ENCODE data around the gene DIPK1B.

DIPK1B gene

GRCh38 chr9:136686794-136687711, 25.3 kb upstream of the DIPK1B start, which contains the start of gene AGPAT2:
Gene AGPAT2, minus strand, starts transcription at chr9:136687457. Its CDS starts 100 bp downstream, at chr9:136687357.
- DNase-seq, result peak; percentile 39 to 51 (median 40)

- no peak for DNase-seq
Measured at GRCh38 chr9:136687721-136688223, 24.6 kb upstream of the DIPK1B start.

GRCh38 chr9:136688274-136689107, 23.9 kb upstream of the DIPK1B start:
- no peak for DNase-seq

- no peak for DNase-seq
Measured at GRCh38 chr9:136689108-136689460, 23.3 kb upstream of the DIPK1B start.

- DNase-seq, result no peak
Measured at GRCh38 chr9:136690104-136690805, 22.1 kb upstream of the DIPK1B start.

- DNase-seq, result no peak
Measured at GRCh38 chr9:136690806-136691261, 21.5 kb upstream of the DIPK1B start.

- no peak for DNase-seq
Measured at GRCh38 chr9:136691316-136692184, 20.8 kb upstream of the DIPK1B start.

- no peak for DNase-seq
Measured at GRCh38 chr9:136692185-136693134, 19.9 kb upstream of the DIPK1B start.

GRCh38 chr9:136693135-136693489, 19.3 kb upstream of the DIPK1B start:
- DNase-seq, result no peak

- no peak for DNase-seq
Measured at GRCh38 chr9:136693490-136694162, 18.7 kb upstream of the DIPK1B start.

GRCh38 chr9:136694163-136694871, 18.1 kb upstream of the DIPK1B start:
- DNase-seq, result no peak

GRCh38 chr9:136694872-136695247, 17.5 kb upstream of the DIPK1B start:
- DNase-seq, result no peak

GRCh38 chr9:136695435-136695895, 16.9 kb upstream of the DIPK1B start:
- no peak for DNase-seq

GRCh38 chr9:136695955-136696354, 16.4 kb upstream of the DIPK1B start:
- DNase-seq, result no peak

GRCh38 chr9:136696502-136696901, 15.9 kb upstream of the DIPK1B start:
- no peak for DNase-seq

- DNase-seq, result no peak
Measured at GRCh38 chr9:136697146-136697820, 15.1 kb upstream of the DIPK1B start.

- no peak for DNase-seq
Measured at GRCh38 chr9:136697821-136698526, 14.4 kb upstream of the DIPK1B start.

- no peak for DNase-seq
Measured at GRCh38 chr9:136698635-136699246, 13.6 kb upstream of the DIPK1B start.

Measured in activated CD4-positive, CD25-positive, alpha-beta regulatory T cell (primary cell).